Spleen (tissue), 11 donors: ENCODE measurements around the gene SCNN1A. TPM values are rescaled to one million over a fixed set of nuclear protein-coding genes. Genes with fewer than 3 reads are reported as not detected.
"Not testable (repeated sequence)": the region's sequence is repeated elsewhere in the genome, so short reads cannot be mapped to it uniquely, and the experiment has no call there.

Experiments used
- DNase-seq: peaks from one replicate; pipeline ENCODE4 v3.0.0-alpha.2; 2020
- H3K27ac ChIP-seq, 8 donors: fragments of 200-600 bp; sonication (generic) in 7 of 8; 1 replicate in 4 of 8; 2 replicates in 4 of 8; pipeline versions ENCODE4 v1.5.0 to v1.8.0; 2016 to 2021; ENCODE audit warnings: inconsistent platforms in 4 of 8, mild to moderate bottlenecking in 4 of 8, moderate library complexity in 1 of 8
- H3K27me3 ChIP-seq, 7 donors: fragments of 200-600 bp; sonication (generic) in 6 of 7; replicated peaks in 1 of 7; 1 replicate in 4 of 7; 2 replicates in 3 of 7; pipeline versions ENCODE4 v1.5.0 to v1.8.0; 2016 to 2021; ENCODE audit warnings: inconsistent platforms in 3 of 7, mild to moderate bottlenecking in 1 of 7
- H3K36me3 ChIP-seq, 6 donors: fragments of 200-600 bp; sonication (generic) in 5 of 6; 1 replicate in 4 of 6; 2 replicates in 2 of 6; pipeline versions ENCODE4 v1.5.0 to v1.8.0; 2016 to 2021; ENCODE audit warnings: inconsistent platforms in 2 of 6
- H3K4me1 ChIP-seq, 6 donors: fragments of 200-600 bp; sonication (generic) in 5 of 6; 1 replicate in 3 of 6; 2 replicates in 3 of 6; pipeline versions ENCODE4 v1.5.0 to v1.8.0; 2016 to 2021; ENCODE audit warnings: inconsistent platforms in 3 of 6
- H3K4me3 ChIP-seq, 8 donors: fragments of 200-600 bp; sonication (generic) in 7 of 8; 1 replicate in 4 of 8; 2 replicates in 4 of 8; pipeline versions ENCODE4 v1.5.0 to v1.8.0; 2016 to 2021; ENCODE audit warnings: inconsistent platforms in 4 of 8, mild to moderate bottlenecking in 4 of 8, moderate library complexity in 2 of 8
- H3K9me3 ChIP-seq, 8 donors: fragments of 200-600 bp; sonication (generic) in 7 of 8; 1 replicate in 4 of 8; 2 replicates in 4 of 8; pipeline versions ENCODE4 v1.5.0 to v1.8.0; 2016 to 2021; ENCODE audit warnings: inconsistent platforms in 4 of 8
- CTCF ChIP-seq, 11 experiments: fragments of 200-600 bp in 7 of 11; fragments of 450-650 bp in 4 of 11; sonication (generic) in 4 of 11; IDR thresholded peaks in 8 of 11; conservative IDR thresholded peaks in 3 of 11; 1 replicate in 7 of 11; 2 replicates in 4 of 11; pipeline versions ENCODE4 v1.4.0 to v1.8.0; 2016 to 2021; ENCODE audit warnings: antibody characterized with exemption in 11 of 11, inconsistent platforms in 4 of 11, mild to moderate bottlenecking in 1 of 11
- POLR2A ChIP-seq, 3 donors: fragments of 450-650 bp; IDR thresholded peaks; one replicate each; pipeline ENCODE4 v1.5.1; 2017; ENCODE audit warnings: antibody characterized with exemption in 3 of 3, mild to moderate bottlenecking in 1 of 3
- POLR2AphosphoS5 ChIP-seq, 3 donors: sonication (generic); formaldehyde crosslinking; IDR thresholded peaks; one replicate each; pipeline ENCODE4 v1.5.1; 2017; ENCODE audit warnings: antibody characterized with exemption in 3 of 3
- WGBS, 5 donors: extraction: QIAGEN DNeasy Blood & Tissue Kit in 3 of 5; methylation state at CpG; one replicate each; pipeline versions ENCODE4 v1.1.5 to v1.1.7; 2013 to 2018; 5-methylcytosine and 5-hydroxymethylcytosine counted together
- intact Hi-C: fragments of 100-400 bp; cut with DNase I; formaldehyde crosslinking; loops from one replicate; pipeline ENCODE4 v1.15.0; 2023; ENCODE audit warnings: low total_unique reads
- polyA plus RNA-seq, 3 donors: library from polyadenylated mRNA; stranded (reverse); fragments of 200-250 nt; gene quantifications; one replicate each; pipeline ENCODE4 v1.2.1, GENCODE V29; 2013
- total RNA-seq, 7 donors: library from RNA; depleted of rRNA in 3 of 7; stranded (reverse); fragments of >200 nt in 3 of 7; fragmentation: NEBNext Ultra II Directional in 4 of 7; extraction: Animal tissue kit (Norgen Biotek cat#: 25700) in 4 of 7; gene quantifications; one replicate each; pipeline versions ENCODE4 v1.1.0 to v1.2.1, GENCODE V29; 2016 to 2021
- donor health status: healthy with polysubstance abuse.
- donor health status: DM: no; HTN: no; CAD: no; lungs with moderate emphysema.
- donor health status: DM: no; HTN: no; CAD: no.
- donor health status: Bipolar disorder and iron deficiency.
- donor health status: healthy.
- donor health status: DM: no; HTN: no; CAD: no.
- donor health status: DM: yes; HTN: yes; CAD: no.

The SCNN1A gene
- total and polyA plus RNA-seq, 10 donors, result 0.17 to 8.6 (median 1.4) TPM

- H3K27ac ChIP-seq, result peak overlapping the region; percentile 86 to 99 (median 96)
- intact Hi-C loops, result loop anchor here (10.0 kb wide), 2 partner anchors 126 to 206 kb away; no protein-coding TSS in a partner anchor
- H3K36me3 ChIP-seq, result peaks cover 0 to 13% (median 7%) of the 10 kb centered on the region in 6 donors
- H3K4me3 ChIP-seq, result peak overlapping the region; percentile 64 to 97 (median 88)
- no peaks in the 10 kb centered on the region for H3K9me3 ChIP-seq
- H3K4me1 ChIP-seq, result peaks cover 57 to 99% (median 81%) of the 10 kb centered on the region in 6 donors
- no peak for TF ChIP-seq POLR2AphosphoS5 (IDR thresholded peaks at IDR 0.05)
- TF ChIP-seq CTCF (IDR thresholded peaks at IDR 0.05 in 8 of 11, conservative IDR thresholded peaks at IDR 0.05 in 3 of 11), result no peak
- TF ChIP-seq POLR2A (IDR thresholded peaks at IDR 0.05), result no peak
- no peak for DNase-seq
- WGBS, 5 donors, result 18 to 30% (median 22%) methylated on average over 3 of the region's 3 CpGs
- peaks cover 0 to 76% (median 0%) of the 10 kb centered on the region in 7 donors for H3K27me3 ChIP-seq
These were observed 36.4 kb downstream of the SCNN1A start for GRCh38 chr12:6338955-6339354.

GRCh38 chr12:6338536-6338935 is 36.8 kb downstream of the SCNN1A start:
- not testable (repeated sequence) for H3K9me3 ChIP-seq
- WGBS, 5 donors, result 31 to 55% (median 43%) methylated on average over 8 of the region's 8 CpGs
- Histone ChIP-seq H3K27me3 (peaks cover 0 to 76% (median 0%) of the 10 kb centered on the region in 7 donors), H3K4me1 (peaks cover 57 to 99% (median 81%) of the 10 kb centered on the region in 6 donors), H3K27ac (peak overlapping the region; percentile 86 to 99 (median 96)), H3K4me3 (peak overlapping the region; percentile 64 to 97 (median 88)), H3K36me3 (peaks cover 0 to 17% (median 11%) of the 10 kb centered on the region in 6 donors)
- DNase-seq, result peak; percentile 70
- intact Hi-C loops, result loop anchor here (10.0 kb wide), 2 partner anchors 126 to 206 kb away; no protein-coding TSS in a partner anchor

- H3K27ac ChIP-seq, result peak overlapping the region; percentile 86 to 99 (median 96)
- DNase-seq, result peak; percentile 59
- TF ChIP-seq POLR2A (IDR thresholded peaks at IDR 0.05) (no peak), POLR2AphosphoS5 (IDR thresholded peaks at IDR 0.05) (peak in 2 of 3 donors; percentile 23 to 27), CTCF (IDR thresholded peaks at IDR 0.05 in 8 of 11, conservative IDR thresholded peaks at IDR 0.05 in 3 of 11) (no peak)
- no peaks in the 10 kb centered on the region for H3K9me3 ChIP-seq
- intact Hi-C loops, result loop anchor here (10.0 kb wide), 2 partner anchors 127 to 207 kb away; no protein-coding TSS in a partner anchor
- peak overlapping the region in 7 of 8 donors; percentile 66 to 97 (median 89) for H3K4me3 ChIP-seq
- H3K4me1 ChIP-seq, result peaks cover 57 to 99% (median 81%) of the 10 kb centered on the region in 6 donors
- WGBS, 5 donors, result 21 to 29% (median 24%) methylated on average over 12 of the region's 12 CpGs
- H3K36me3 ChIP-seq, result peaks cover 0 to 22% (median 17%) of the 10 kb centered on the region in 6 donors
- H3K27me3 ChIP-seq, result peaks cover 0 to 76% (median 0%) of the 10 kb centered on the region in 7 donors
These were observed 37.4 kb downstream of the SCNN1A start for GRCh38 chr12:6337958-6338433.

GRCh38 chr12:6336889-6337853 is 38.2 kb downstream of the SCNN1A start:
- Histone ChIP-seq H3K36me3 (peaks cover 0 to 30% (median 25%) of the 10 kb centered on the region in 6 donors), H3K4me1 (peaks cover 62 to 99% (median 81%) of the 10 kb centered on the region in 6 donors), H3K9me3 (no peaks in the 10 kb centered on the region), H3K27ac (peak overlapping the region; percentile 86 to 99 (median 96)), H3K27me3 (peaks cover 0 to 76% (median 0%) of the 10 kb centered on the region in 7 donors), H3K4me3 (peak overlapping the region; percentile 22 to 97 (median 88))
- 1 to 8% (median 2%) methylated on average over 15 of the region's 15 CpGs for WGBS, 5 donors
- peak; percentile 89 for DNase-seq
- intact Hi-C loops, result loop anchor here (10.0 kb wide), 2 partner anchors 128 to 208 kb away; no protein-coding TSS in a partner anchor
- TF ChIP-seq POLR2AphosphoS5 (IDR thresholded peaks at IDR 0.05) (peak; percentile 62 to 81 (median 74)), POLR2A (IDR thresholded peaks at IDR 0.05) (no peak), CTCF (IDR thresholded peaks at IDR 0.05 in 8 of 11, conservative IDR thresholded peaks at IDR 0.05 in 3 of 11) (no peak)
